GM12878 (cell line): Measurements from ENCODE around the gene SAXO1. TPM values are rescaled to one million over a fixed set of nuclear protein-coding genes. Genes with fewer than 3 reads are reported as not detected.

Experiments used
- ATAC-seq: fragments of 200-7000 bp; cut with Tn5 transposase; 3 replicates; pipeline ENCODE4 v1.9.1; 2020; ENCODE audit warnings: mild to moderate bottlenecking, moderate library complexity
- BruUV-seq: library from RNA; stranded (reverse); fragments of 400-500 nt; replicated peaks from 2 replicates; lab custom pipeline; 2021; lab: Mats Ljungman, UMichigan
- CTCF ChIA-PET: fragments of 300-600 bp; sonication (Branson Sonifier 250); formaldehyde crosslinking; extraction: SDS; loops from one replicate; lab custom pipeline; 2021; ENCODE audit warnings: inconsistent platforms; lab: Yijun Ruan, JAX
- POLR2A ChIA-PET: fragments of 350-600 bp; formaldehyde crosslinking; extraction: SDS; loops from one replicate; lab custom pipeline; 2021; ENCODE audit warnings: inconsistent platforms; lab: Charles Lee
- RAD21 ChIA-PET: fragments of 300-600 bp; sonication (Branson Sonifier 250); formaldehyde crosslinking; loops from one replicate; lab custom pipeline; 2023; ENCODE audit warnings: antibody characterized with exemption; ENCODE audit not compliant: unreplicated experiment; lab: Charles Lee
- SMC1A ChIA-PET: fragments of 300-600 bp; sonication (Branson Sonifier 250); formaldehyde crosslinking; loops from one replicate; lab custom pipeline; 2023; ENCODE audit not compliant: unreplicated experiment, uncharacterized antibody; lab: Charles Lee
- DNase-seq: peaks from one replicate; pipeline ENCODE4 v3.0.0-alpha.2; 2011; ENCODE audit warnings: low read depth, low spot score
- FAIRE-seq: peaks from 3 replicates; lab custom pipeline; 2011; peaks lifted over from hg19 to GRCh38; lab: Jason Lieb, UNC
- H2AFZ ChIP-seq: 2 replicates; pipeline ENCODE4 v1.6.0; 2011; ENCODE audit warnings: low read depth, low read length, control low read depth; ENCODE audit not compliant: control insufficient read depth
- H3K27ac ChIP-seq: 2 replicates; pipeline ENCODE4 v1.5.1; 2011; ENCODE audit warnings: control low read depth; ENCODE audit not compliant: control insufficient read depth, insufficient read depth
- H3K27me3 ChIP-seq, 2 experiments: replicated peaks in 1 of 2; 2 replicates each; pipeline versions ENCODE4 v1.6.0 to v1.6.1; 2011; ENCODE audit warnings: low read length in 1 of 2; ENCODE audit not compliant: control insufficient read depth in 2 of 2, insufficient read depth in 2 of 2
- H3K36me3 ChIP-seq, 2 experiments: 2 replicates each; pipeline ENCODE4 v1.5.1; 2011; ENCODE audit warnings: low read length in 1 of 2; ENCODE audit not compliant: control insufficient read depth in 2 of 2, insufficient read depth in 2 of 2
- H3K4me1 ChIP-seq: 2 replicates; pipeline ENCODE4 v1.6.1; 2011; ENCODE audit warnings: mild to moderate bottlenecking, low read length, moderate library complexity, mixed read lengths; ENCODE audit not compliant: control insufficient read depth, insufficient read depth
- H3K4me2 ChIP-seq: 2 replicates; pipeline ENCODE4 v1.6.0; 2011; ENCODE audit warnings: control low read depth; ENCODE audit not compliant: control insufficient read depth, insufficient read depth
- H3K4me3 ChIP-seq: fragments of 200-600 bp; sonication (generic); 2 replicates; pipeline ENCODE4 v1.5.1; 2016
- H3K79me2 ChIP-seq: 2 replicates; pipeline ENCODE4 v1.6.0; 2011; ENCODE audit warnings: low read length; ENCODE audit not compliant: control insufficient read depth, insufficient read depth
- H3K9ac ChIP-seq: 2 replicates; pipeline ENCODE4 v1.8.0; 2011; ENCODE audit warnings: low read length, control low read depth, mixed read lengths; ENCODE audit not compliant: control insufficient read depth, insufficient read depth
- H3K9me3 ChIP-seq: replicated peaks from 3 replicates; pipeline ENCODE4 v1.5.1; 2011; ENCODE audit warnings: mild to moderate bottlenecking, low read length; ENCODE audit not compliant: control insufficient read depth, insufficient read depth
- H4K20me1 ChIP-seq: 2 replicates; pipeline ENCODE4 v1.6.0; 2011; ENCODE audit not compliant: control insufficient read depth, insufficient read depth
- CUX1 ChIP-seq: IDR thresholded peaks from 2 replicates; pipeline ENCODE4 v1.6.1; 2012; ENCODE audit warnings: improper control_type of control experiment, low read depth, low read length; ENCODE audit not compliant: insufficient replicate concordance
- MYB ChIP-seq: fragments of 150-350 bp; IDR thresholded peaks from 2 replicates; pipeline ENCODE4 v1.6.1; 2014; ENCODE audit warnings: mild to moderate bottlenecking, low read depth, low read length, borderline replicate concordance
- YBX1 ChIP-seq: fragments of 450-650 bp; IDR thresholded peaks from 2 replicates; pipeline ENCODE4 v1.6.1; 2016; ENCODE audit warnings: antibody characterized with exemption
- ZBTB33 ChIP-seq: fragments of 450-650 bp; IDR thresholded peaks from 2 replicates; pipeline ENCODE4 v1.6.1; 2017; ENCODE audit warnings: mild to moderate bottlenecking
- in situ Hi-C: fragments of 300-500 bp; cut with MboI; formaldehyde crosslinking; loops from 9 replicates; pipeline ENCODE4 v1.14.3; 2018; ENCODE audit warnings: mixed read lengths
- intact Hi-C: fragments of 100-400 bp; cut with micrococcal nuclease; formaldehyde crosslinking; loops from one replicate; pipeline ENCODE4 v1.14.2; 2022; ENCODE audit not compliant: unreplicated experiment
- polyA plus RNA-seq, 11 experiments: library from polyadenylated mRNA; depleted of rRNA in 4 of 11; unstranded in 6 of 11; stranded (reverse) in 5 of 11; fragments of >200 nt; fragmentation: Nextera tagmentation in 4 of 11; fragmentation: Illumina TruSeq in 1 of 11; extraction: Ambion mirVana in 4 of 11; extraction: Trizol in 1 of 11; gene quantifications; 1 replicate in 1 of 11; 2 replicates in 10 of 11; pipeline versions ENCODE4 v1.2.1 to v1.2.3, GENCODE V29; 2011 to 2016; ENCODE audit warnings: inconsistent platforms in 2 of 11, missing spikeins in 2 of 11, low read depth in 1 of 11
- total RNA-seq, 4 experiments: library from RNA; depleted of rRNA in 3 of 4; stranded (reverse); fragments of >200 nt in 3 of 4; fragmentation: Illumina TruSeq in 1 of 4; extraction: Trizol in 1 of 4; gene quantifications; 2 replicates each; pipeline versions ENCODE4 v1.2.1 to v1.2.3, GENCODE V29; 2013 to 2021

The SAXO1 gene
- total and polyA plus RNA-seq, 10 of the 15 experiments (the other 5 are each of a cell fraction or from before 2014, with no cell fraction given): under 0.01 to 0.01 TPM; not detected in 8

- Histone ChIP-seq H4K20me1 (no peaks in the 10 kb centered on the region), H3K4me3 (no peak overlapping the region), H3K79me2 (no peaks in the 10 kb centered on the region), H3K9ac (no peak overlapping the region), H3K27ac (no peak overlapping the region), H2AFZ (no peak overlapping the region), H3K27me3 (no peaks in the 10 kb centered on the region), H3K36me3 (no peaks in the 10 kb centered on the region), H3K9me3 (no peaks in the 10 kb centered on the region), H3K4me1 (no peaks in the 10 kb centered on the region), H3K4me2 (no peak overlapping the region)
- TF ChIP-seq MYB (no peak), CUX1 (no peak), YBX1 (no peak), ZBTB33 (no peak)
- ChIA-PET CTCF (interaction anchor here (6.9 kb wide), 1 partner anchor 40 kb away, joined by 23 read pairs; no protein-coding TSS in a partner anchor), SMC1A (interaction anchor here (1.1 to 1.2 kb wide), 2 partner anchors 21 to 41 kb away, joined by 3 read pairs; no protein-coding TSS in a partner anchor), POLR2A (no interaction called here), RAD21 (no interaction called here)
- no TSS peak for BruUV-seq
- no peak for DNase-seq
- intact Hi-C loops: no loop called here
- in situ Hi-C loops: no loop called here
- ATAC-seq: no peak
- FAIRE-seq: no peak
Measured at GRCh38 chr9:18988003-18988402, 45.0 kb downstream of the SAXO1 start.
